Peyer's patch (tissue), 4 donors: ENCODE results near the gene TUBB8B. TPM values are rescaled to one million over a fixed set of nuclear protein-coding genes. Genes with fewer than 3 reads are reported as not detected.
"Not testable (repeated sequence)": the region's sequence is repeated elsewhere in the genome, so short reads cannot be mapped to it uniquely, and the experiment has no call there.

Source experiments
- DNase-seq, 3 donors: peaks; one replicate each; pipeline ENCODE4 v3.0.0-alpha.2; 2017 to 2019
- H3K27ac ChIP-seq, 4 donors: fragments of 200-600 bp; sonication (generic); one replicate each; pipeline ENCODE4 v1.5.1; 2016 to 2019
- H3K27me3 ChIP-seq, 2 donors: fragments of 200-600 bp; sonication (generic); one replicate each; pipeline ENCODE4 v1.5.1; 2019
- H3K36me3 ChIP-seq, 3 donors: fragments of 200-600 bp; sonication (generic); one replicate each; pipeline ENCODE4 v1.5.1; 2016 to 2019
- H3K4me1 ChIP-seq, 4 donors: fragments of 200-600 bp; sonication (generic); one replicate each; pipeline ENCODE4 v1.5.1; 2016 to 2019
- H3K4me3 ChIP-seq, 4 donors: fragments of 200-600 bp; sonication (generic); 1 replicate in 3 of 4; 2 replicates in 1 of 4; pipeline ENCODE4 v1.5.1; 2016 to 2019; ENCODE audit warnings: mild to moderate bottlenecking in 1 of 4
- H3K9me3 ChIP-seq, 4 donors: fragments of 200-600 bp; sonication (generic); one replicate each; pipeline ENCODE4 v1.5.1; 2016 to 2019; ENCODE audit warnings: mild to moderate bottlenecking in 1 of 4
- total RNA-seq, 4 donors: library from RNA; depleted of rRNA; stranded (reverse); fragments of >200 nt; gene quantifications; one replicate each; pipeline ENCODE4 v1.1.0, GENCODE V29; 2016
- TF ChIP-seq, protein P1 (sequence below), 6 experiments: fragments of 450-650 bp in 4 of 6; fragments of 200-600 bp in 2 of 6; sonication (generic) in 1 of 6; IDR thresholded peaks; one replicate each; pipeline ENCODE4 v1.5.1; 2017 to 2019; ENCODE audit warnings: antibody characterized with exemption in 6 of 6, mild to moderate bottlenecking in 3 of 6, moderate library complexity in 1 of 6

TUBB8B gene
- not detected for total RNA-seq

DNA sequence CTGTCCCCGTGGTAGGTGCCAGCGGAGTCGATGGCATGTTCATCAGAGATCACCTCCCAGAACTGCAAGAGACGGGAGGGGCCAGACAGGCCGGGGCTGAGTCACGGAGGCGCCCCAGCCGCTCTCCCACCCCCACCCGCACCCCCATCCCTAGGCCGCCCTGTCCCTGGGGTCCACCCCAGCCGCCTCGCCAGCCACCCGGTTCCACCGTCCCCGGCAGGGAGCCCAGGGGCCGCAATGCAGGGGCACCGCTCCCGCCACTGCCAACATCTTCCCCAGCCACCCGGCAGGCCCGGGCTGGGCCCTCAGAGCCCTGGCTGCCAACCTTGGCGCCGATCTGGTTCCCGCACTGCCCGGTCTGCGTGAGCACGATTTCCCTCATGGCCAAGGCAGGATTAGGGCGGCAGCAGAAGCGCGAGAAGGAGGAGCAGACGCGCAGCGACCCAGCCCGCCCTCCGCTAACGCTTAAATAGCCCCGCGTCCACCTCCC, at the start of gene TUBB8B:
Gene TUBB8B (minus strand): TSS at position 440 of the 490 bp plus-strand sequence. CDS start 58 bp downstream, at position 382.
- H3K4me3 ChIP-seq, DNase-seq, H3K27me3 ChIP-seq, H3K9me3 ChIP-seq, H3K27ac ChIP-seq, H3K36me3 ChIP-seq, H3K4me1 ChIP-seq: not testable (repeated sequence)

DNA sequence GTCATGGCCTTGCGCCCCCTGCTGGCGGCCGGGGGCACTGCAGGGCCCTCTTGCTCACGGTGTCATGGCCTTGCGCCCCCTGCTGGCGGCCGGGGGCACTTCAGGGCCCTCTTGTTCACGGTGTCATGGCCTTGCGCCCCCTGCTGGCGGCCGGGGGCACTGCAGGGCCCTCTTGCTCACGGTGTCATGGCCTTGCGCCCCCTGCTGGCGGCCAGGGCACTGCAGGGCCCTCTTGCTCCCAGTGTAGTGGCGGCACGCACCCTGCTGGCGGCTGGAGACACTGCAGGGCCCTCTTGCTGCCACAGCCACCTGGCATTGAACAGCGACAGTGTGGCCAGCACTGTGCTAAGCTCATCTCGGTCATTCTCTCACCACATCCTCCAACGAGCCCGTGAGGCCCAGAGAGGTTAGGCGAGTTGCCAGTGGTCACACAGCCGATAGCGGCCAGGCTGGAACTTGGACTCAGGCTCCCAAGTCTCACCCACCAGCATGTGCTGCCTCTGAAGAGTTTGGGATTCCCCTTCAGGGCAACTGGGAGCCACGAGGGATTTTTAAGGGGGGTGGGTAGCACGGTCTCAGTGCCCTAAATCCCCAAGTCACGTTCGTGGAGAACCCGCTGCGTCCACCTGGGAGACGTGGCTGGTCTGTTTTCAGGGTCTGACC, 48.0 kb upstream of the TUBB8B start:
- H3K27me3 ChIP-seq, H3K27ac ChIP-seq, H3K4me1 ChIP-seq, H3K9me3 ChIP-seq, H3K36me3 ChIP-seq, DNase-seq, H3K4me3 ChIP-seq: not testable (repeated sequence)
- TF ChIP-seq, protein P1, sequence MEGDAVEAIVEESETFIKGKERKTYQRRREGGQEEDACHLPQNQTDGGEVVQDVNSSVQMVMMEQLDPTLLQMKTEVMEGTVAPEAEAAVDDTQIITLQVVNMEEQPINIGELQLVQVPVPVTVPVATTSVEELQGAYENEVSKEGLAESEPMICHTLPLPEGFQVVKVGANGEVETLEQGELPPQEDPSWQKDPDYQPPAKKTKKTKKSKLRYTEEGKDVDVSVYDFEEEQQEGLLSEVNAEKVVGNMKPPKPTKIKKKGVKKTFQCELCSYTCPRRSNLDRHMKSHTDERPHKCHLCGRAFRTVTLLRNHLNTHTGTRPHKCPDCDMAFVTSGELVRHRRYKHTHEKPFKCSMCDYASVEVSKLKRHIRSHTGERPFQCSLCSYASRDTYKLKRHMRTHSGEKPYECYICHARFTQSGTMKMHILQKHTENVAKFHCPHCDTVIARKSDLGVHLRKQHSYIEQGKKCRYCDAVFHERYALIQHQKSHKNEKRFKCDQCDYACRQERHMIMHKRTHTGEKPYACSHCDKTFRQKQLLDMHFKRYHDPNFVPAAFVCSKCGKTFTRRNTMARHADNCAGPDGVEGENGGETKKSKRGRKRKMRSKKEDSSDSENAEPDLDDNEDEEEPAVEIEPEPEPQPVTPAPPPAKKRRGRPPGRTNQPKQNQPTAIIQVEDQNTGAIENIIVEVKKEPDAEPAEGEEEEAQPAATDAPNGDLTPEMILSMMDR (IDR thresholded peaks at IDR 0.05) = peak in 1 of 6 experiments; percentile 19

DNA sequence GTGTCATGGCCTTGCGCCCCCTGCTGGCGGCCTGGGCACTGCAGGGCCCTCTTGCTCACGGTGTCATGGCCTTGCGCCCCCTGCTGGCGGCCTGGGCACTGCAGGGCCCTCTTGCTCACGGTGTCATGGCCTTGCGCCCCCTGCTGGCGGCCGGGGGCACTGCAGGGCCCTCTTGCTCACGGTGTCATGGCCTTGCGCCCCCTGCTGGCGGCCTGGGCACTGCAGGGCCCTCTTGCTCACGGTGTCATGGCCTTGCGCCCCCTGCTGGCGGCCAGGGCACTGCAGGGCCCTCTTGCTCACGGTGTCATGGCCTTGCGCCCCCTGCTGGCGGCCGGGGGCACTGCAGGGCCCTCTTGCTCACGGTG, 47.3 kb upstream of the TUBB8B start:
- not testable (repeated sequence) for H3K9me3 ChIP-seq, DNase-seq, H3K4me3 ChIP-seq, H3K27ac ChIP-seq, H3K27me3 ChIP-seq, H3K36me3 ChIP-seq, H3K4me1 ChIP-seq

DNA sequence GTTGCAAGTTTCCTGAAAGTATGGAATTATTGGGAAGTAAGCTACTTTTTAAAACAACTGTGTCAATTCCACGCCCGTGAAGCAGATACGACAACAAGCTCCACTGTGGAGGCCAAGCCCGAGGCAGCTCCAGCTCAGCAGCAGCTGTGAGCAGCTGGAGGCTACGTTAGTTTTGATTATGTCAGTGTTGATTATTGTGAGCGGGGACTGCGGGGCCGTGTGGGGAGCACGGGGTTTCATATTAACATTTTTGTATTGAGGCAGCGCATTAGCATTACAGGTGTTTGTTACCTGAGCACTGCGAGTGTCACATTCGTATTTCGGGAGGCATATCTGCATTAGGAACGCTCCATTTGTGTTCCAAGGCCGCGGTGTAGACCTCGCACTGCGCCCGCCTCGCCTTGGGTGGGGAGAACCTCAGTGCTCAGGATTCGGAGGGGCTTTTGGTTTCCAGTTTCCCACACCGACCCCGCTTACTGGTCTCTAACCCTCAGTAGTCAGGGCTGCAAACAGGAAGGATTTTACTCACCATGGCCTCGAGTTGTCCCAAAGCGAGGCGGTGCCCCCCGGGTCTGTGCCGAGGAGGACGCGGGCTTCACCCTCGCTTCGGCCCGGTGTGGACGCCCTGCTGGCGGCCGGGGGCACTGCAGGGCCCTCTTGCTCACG, 46.8 kb upstream of the TUBB8B start:
- not testable (repeated sequence) for H3K4me3 ChIP-seq, H3K27ac ChIP-seq, H3K27me3 ChIP-seq, H3K36me3 ChIP-seq, H3K4me1 ChIP-seq, H3K9me3 ChIP-seq, DNase-seq

DNA sequence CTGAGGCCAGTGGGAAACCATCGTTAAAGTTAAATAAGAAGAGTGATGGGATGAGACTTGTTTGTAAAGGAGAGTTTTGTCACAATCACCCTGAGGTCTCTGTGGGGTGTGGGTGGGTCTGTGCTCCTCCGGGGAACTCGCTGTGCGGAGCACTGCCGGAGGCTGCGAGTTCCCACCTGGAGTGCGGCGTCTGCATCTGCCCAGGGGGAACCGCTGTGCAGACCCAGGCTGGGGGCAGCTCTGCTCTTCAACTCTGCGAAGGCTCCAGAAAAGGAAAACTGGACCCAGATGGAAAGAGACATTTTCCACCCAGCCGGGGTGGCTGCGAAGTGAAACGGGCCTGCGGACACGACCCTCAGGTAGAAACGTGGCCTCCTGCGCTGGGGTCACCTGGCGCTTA, 46.2 kb upstream of the TUBB8B start:
- H3K4me1 ChIP-seq, DNase-seq, H3K4me3 ChIP-seq, H3K27me3 ChIP-seq, H3K27ac ChIP-seq, H3K9me3 ChIP-seq, H3K36me3 ChIP-seq: not testable (repeated sequence)

DNA sequence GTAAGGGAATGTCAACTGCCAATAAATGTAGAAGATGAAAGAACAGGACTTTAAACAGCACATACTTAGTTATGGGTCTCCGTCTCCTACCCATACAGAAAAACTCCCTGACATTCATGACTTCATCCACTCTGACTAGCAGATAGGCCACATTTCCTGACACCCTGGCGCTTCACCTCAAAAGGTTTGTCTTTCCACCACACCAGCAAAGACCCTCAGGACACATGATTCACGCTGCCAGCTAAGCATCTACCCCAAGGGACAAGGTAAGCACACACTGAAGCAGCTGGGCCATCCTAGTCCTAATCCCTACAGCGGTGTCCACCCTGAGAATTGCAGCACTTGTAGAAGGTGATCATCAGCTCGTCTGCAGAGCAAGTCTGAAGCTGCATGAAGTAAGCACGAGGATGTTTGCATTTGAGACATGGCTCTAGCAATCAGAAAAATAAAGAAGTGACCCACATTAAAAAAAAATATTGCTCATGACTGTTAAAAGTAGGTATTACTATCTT, 44.5 kb upstream of the TUBB8B start:
- H3K27ac ChIP-seq, H3K27me3 ChIP-seq, H3K9me3 ChIP-seq, H3K4me3 ChIP-seq, DNase-seq, H3K4me1 ChIP-seq, H3K36me3 ChIP-seq: not testable (repeated sequence)

DNA sequence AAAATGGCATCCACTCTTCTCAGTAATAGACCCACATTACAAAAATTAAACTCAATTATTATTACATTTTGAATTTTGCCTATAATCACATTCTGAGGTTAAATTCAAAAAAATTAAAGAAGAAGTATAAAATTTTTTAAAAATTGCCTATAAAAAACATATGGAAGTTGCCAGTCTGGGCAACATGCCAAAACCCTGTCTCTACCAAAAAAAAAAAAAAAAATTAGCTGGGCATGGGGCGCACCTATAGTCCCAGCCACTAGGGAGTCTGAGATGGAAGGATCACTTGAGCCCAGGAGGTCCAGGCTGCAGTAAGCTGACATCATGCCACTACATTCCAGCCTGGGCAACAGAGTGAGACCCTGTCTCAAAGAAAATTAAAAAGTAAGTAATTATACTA, 42.1 kb upstream of the TUBB8B start:
- not testable (repeated sequence) for H3K27ac ChIP-seq, H3K9me3 ChIP-seq, H3K4me1 ChIP-seq, H3K27me3 ChIP-seq, H3K4me3 ChIP-seq, H3K36me3 ChIP-seq, DNase-seq

DNA sequence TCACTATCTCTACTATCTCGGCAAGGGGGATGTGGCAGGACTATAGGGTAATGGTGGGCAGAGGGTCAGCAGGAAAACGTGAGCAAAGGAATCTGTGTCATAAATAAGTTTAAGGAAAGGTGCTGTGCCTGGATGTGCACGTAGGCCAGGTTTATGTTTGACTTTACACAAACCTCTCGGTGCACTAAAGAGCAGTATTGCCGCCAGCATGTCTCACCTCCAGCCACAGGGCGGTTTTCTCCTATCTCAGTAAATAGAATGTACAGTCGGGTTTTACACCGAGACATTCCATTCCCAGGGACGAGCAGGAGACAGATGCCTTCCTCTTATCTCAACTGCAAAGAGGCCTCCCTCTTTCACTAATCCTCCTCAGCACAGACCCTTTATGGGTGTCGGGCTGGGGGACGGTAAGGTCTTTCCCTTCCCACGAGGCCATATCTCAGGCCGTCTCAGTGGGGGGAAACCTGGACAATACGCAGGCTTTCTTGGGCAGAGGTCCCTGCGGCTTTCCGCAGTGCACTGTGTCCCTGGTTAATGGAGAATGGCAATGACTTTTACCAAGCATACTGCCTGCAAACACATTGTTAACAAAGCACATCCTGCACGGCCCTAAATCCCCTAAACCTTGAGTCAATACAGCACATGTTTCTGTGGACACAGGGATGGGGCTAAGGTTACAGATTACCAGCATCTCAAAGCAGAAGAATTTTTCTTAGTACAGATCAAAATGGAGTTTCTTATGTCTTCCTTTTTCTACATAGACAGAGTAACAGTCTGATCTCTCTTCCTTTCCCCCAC, 41.2 kb upstream of the TUBB8B start:
- H3K4me3 ChIP-seq, H3K27ac ChIP-seq, H3K36me3 ChIP-seq, H3K27me3 ChIP-seq, DNase-seq, H3K4me1 ChIP-seq, H3K9me3 ChIP-seq: not testable (repeated sequence)

DNA sequence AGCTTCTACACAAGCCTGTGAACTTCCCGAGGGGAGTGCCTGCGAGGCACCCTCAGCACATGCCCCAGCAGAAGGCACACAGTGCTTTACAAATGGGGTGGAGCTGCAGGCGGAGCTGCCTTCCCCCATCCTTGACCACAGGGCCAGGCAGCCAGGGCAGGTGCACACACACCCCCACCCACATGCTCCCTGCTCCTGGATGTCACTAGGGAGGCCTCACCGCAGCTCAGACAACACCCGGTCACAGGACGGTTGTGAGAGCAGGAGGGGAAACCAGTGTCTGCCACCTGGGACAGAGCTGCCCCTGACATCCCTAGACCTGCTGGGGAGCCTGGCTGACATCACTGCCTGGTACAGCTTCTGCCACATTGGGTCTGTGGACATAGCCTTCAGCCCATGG, 39.7 kb upstream of the TUBB8B start:
- not testable (repeated sequence) for H3K27ac ChIP-seq, H3K4me1 ChIP-seq, H3K36me3 ChIP-seq, H3K9me3 ChIP-seq, DNase-seq, H3K27me3 ChIP-seq, H3K4me3 ChIP-seq

DNA sequence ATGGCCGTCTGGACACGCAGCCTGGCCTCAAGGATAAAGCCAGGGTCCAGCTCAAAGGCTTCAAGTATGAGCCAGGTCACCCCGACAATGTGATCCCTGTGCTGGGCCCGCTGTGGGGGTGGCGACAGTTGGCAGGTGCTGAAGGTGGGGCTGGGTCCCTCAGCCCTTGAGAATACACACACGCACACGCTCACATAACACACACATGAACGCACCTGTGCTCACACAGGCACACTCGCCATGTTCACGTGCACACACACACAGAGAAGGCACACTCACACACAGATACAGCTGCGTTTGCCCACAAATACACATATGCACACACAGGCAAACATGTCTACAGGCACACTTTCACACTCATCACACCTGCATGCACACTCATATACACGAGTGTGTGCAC, 35.4 kb upstream of the TUBB8B start:
- not testable (repeated sequence) for H3K4me3 ChIP-seq, H3K4me1 ChIP-seq, H3K9me3 ChIP-seq, H3K36me3 ChIP-seq, DNase-seq, H3K27ac ChIP-seq, H3K27me3 ChIP-seq

DNA sequence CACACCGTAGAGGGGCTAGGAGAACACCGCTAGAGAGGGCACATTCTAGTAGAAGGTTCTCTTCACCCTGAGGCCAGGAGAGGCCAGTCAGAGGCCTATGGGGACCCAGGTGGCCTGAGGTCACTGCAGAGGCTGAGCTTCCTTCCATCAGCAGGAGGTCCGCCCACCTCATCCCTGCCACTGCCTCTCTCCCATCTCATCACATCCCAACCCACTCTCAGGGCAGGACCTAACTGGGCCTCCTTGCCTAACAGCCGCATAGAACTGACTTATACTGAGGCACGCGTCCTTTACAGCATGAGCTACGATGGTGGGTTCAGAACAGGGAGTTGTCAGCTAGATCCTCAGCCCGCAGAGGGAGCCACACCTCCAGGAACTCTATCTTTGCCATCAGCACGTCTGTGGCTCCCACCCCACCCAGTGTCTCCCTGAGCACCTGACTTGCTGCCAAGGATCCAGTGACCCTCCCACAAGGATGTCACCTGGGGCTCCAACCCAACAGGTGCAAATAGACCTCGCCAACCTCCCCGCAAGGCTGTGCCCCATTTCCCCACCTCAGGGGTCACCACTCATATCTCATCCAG, 33.3 kb upstream of the TUBB8B start:
- H3K9me3 ChIP-seq, H3K27me3 ChIP-seq, H3K36me3 ChIP-seq, H3K4me1 ChIP-seq, DNase-seq, H3K27ac ChIP-seq, H3K4me3 ChIP-seq: not testable (repeated sequence)

DNA sequence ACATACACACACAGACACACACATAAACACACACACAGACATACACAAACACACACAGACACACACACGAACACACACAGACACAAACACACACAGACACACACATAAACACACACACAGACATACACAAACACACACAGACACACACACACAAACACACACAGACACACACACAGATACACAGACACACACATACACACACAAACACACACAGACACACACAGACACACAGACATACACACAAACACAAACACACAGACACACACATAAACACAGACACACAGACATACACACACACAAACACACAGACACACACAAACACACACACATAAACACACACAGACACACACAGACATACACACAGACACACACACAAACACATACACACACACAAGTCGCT, 31.5 kb upstream of the TUBB8B start:
- not testable (repeated sequence) for DNase-seq, H3K36me3 ChIP-seq, H3K9me3 ChIP-seq, H3K4me1 ChIP-seq, H3K27me3 ChIP-seq, H3K27ac ChIP-seq, H3K4me3 ChIP-seq

DNA sequence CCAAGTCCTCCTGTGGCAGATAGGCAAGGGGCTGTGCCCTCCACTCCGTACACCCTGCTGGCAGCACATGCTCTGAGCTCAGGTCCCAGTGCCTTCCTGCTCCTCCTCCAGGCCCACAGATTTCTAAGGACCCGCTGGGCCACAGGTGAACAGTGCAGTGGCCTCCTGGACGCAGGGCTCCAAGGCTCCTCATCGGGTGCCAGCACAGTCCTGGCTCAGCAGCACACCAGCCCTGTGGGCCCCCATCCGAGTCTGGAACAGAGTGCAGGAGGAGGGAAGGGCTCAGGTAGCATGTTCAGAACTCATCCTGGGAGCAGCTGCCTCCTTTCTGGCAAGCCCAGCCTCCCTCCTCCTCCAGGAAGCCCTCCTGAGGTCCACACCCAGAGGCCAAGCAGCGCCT, 30.8 kb upstream of the TUBB8B start:
- H3K27ac ChIP-seq, DNase-seq, H3K4me1 ChIP-seq, H3K27me3 ChIP-seq, H3K36me3 ChIP-seq, H3K9me3 ChIP-seq, H3K4me3 ChIP-seq: not testable (repeated sequence)
